ENCODE measurements around the gene SPCS3.

DNA sequence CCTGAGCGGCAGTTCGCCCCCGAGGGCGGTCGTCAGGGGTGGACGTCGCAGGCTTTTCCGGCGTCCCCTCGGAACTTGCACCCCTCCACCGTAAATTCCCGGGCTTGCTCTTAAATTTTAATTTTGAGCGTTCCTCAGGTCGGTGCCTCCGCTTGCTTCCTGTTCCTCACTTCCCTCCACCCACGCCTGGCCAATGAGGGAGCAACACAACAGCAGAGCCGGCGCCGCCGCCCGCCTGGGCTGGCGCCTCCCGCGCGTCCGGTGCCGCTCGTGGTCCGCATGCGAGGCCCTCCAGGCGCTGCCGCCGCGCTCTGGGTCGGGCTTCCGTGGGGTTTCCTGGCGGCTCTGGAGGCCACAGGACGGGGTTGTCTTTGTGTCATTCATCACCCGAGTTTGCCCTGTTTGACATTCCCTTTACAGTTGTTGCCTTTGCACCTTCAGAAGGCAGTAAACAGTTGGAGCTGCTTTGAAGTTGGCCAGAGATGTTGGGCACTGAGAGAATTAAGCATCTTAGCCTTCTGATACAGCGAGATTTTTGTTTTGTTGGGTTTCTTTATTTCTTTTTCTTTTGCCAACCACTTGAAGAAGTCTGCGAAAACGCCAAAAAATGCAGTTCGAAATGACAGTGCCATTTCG lies 692 bp downstream of the SPCS3 start:
- TF ChIP-seq CTCF (IDR thresholded peaks at IDR 0.05), result no peak
- TF ChIP-seq POLR2A (IDR thresholded peaks at IDR 0.05), result peak in 1 of 2 donors; percentile 23

Data from thyroid gland (tissue), 4 donors.